Muscle layer of colon (tissue), 2 donors: ENCODE measurements around the gene ABTB2.

ENCODE experiments used
- H3K27ac ChIP-seq: one replicate; pipeline ENCODE4 v1.7.0; 2013; ENCODE audit warnings: low read depth, mild to moderate bottlenecking, low read length, moderate library complexity
- H3K27me3 ChIP-seq, 2 donors: one replicate each; pipeline ENCODE4 v1.7.0; 2013; ENCODE audit warnings: low read length in 2 of 2, mild to moderate bottlenecking in 2 of 2; ENCODE audit not compliant: insufficient read depth in 2 of 2, control insufficient read depth in 1 of 2
- H3K36me3 ChIP-seq: one replicate; pipeline ENCODE4 v1.7.0; 2013; ENCODE audit warnings: mild to moderate bottlenecking, low read length; ENCODE audit not compliant: insufficient read depth
- H3K4me1 ChIP-seq: one replicate; pipeline ENCODE4 v1.7.0; 2013; ENCODE audit warnings: mild to moderate bottlenecking, low read length; ENCODE audit not compliant: insufficient read depth
- H3K4me3 ChIP-seq, 2 donors: one replicate each; pipeline ENCODE4 v1.7.0; 2013; ENCODE audit warnings: low read length in 2 of 2, low read depth in 1 of 2, mild to moderate bottlenecking in 1 of 2, moderate library complexity in 1 of 2
- H3K9ac ChIP-seq: one replicate; pipeline ENCODE4 v1.7.0; 2013; ENCODE audit warnings: low read length
- H3K9me3 ChIP-seq: one replicate; pipeline ENCODE4 v1.7.0; 2013; ENCODE audit warnings: mild to moderate bottlenecking, low read length
- donor health status: abdominal sarcoma.
- donor health status: Adenocarcinoma of cecum.

The ABTB2 gene

DNA sequence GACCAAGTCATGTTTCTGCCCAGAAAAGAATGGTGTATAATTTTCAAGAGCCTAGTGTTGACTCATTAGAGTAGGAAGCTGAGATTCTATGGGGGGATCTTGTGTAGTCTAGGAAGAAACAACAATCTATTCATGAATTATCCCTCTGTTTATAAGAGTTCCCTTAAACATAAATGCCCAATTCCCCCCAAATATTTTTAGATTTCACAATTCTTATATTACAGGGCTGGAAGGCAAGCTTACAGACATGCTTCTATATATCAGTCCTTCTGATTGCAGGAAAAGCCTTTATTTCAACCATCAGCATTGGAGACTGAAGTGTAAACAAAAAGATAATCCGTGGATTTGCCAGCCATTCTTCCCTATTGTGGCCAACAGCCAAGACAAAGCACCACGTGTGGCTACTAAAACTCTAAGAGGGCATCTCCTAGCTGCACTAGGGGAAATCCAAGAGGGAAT is 181.0 kb downstream of the ABTB2 start:
- no peaks in the 10 kb centered on the region for H3K27me3 ChIP-seq
- peaks cover 11% of the 10 kb centered on the region for H3K4me1 ChIP-seq
- no peak overlapping the region for H3K9ac ChIP-seq
- H3K36me3 ChIP-seq: no peaks in the 10 kb centered on the region
- H3K9me3 ChIP-seq: no peaks in the 10 kb centered on the region
- no peak overlapping the region for H3K4me3 ChIP-seq
- no peak overlapping the region for H3K27ac ChIP-seq

DNA sequence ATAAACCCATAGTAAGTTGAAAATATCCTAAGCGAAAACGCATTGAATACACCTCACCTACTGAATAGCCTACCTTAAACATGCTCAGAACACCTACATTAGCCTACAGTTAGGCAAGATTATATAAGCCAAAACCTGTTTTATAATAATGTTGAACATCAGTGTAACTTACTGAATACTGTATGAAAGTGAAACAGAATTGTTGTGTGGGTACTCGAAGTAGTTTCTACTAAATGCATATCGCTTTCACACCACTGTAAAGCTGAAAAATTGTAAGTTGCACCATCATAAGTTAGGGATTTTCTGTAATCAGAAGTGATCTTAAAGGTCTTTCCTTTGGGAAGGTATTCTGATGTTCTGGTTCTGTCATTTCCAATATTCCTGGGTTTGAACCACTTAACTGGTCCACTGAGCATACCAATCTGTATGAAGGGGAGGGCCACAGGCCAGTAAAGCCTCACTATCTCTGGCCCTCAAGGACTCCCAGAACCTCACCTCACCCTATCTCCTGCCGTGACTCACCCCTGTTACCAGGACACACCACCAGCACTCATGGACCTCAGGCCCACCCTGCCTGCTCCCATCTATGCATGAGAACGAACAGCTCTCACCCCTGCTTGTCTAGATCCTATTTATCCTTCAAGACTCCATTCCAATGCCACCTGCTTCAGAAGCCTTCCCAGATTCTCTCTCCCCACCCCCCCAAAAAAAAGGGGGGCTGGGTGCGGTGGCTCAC is 182.4 kb downstream of the ABTB2 start:
- Histone ChIP-seq H3K4me3 (no peak overlapping the region), H3K27me3 (no peaks in the 10 kb centered on the region), H3K27ac (no peak overlapping the region), H3K9ac (no peak overlapping the region), H3K36me3 (no peaks in the 10 kb centered on the region), H3K9me3 (no peaks in the 10 kb centered on the region), H3K4me1 (peaks cover 11% of the 10 kb centered on the region)

DNA sequence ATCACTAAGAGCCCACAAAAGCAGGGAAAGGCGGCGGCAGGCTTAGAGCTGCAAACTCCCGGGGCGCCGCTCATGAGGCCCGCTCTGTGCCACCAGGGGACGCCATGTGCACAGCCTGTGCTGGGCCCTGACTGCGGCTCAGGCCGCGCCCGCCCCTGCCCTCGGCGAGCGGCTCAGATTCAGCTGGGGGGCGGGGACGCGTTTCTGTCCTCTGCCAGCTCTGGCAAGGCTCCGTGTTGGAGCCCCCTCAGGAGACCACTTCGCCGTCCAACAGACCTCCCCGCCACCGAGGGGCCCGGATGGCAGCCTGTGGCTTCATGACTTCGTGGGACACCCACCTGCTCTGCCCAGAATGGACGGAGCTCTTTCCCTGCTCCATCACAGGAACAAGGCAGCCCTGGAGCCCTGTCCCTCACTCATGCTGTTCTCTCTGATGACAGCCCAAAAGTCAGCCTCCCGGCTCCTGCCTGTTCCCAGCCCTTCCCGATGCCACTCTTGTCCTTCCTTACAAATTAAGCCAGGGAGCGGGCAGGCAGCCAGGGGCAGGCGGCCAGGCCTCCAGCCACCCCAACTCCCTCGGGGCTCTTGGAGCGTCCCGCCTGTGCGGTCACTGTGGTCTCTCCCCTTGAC is 183.3 kb downstream of the ABTB2 start:
- H3K27ac ChIP-seq: no peak overlapping the region
- H3K36me3 ChIP-seq: no peaks in the 10 kb centered on the region
- no peak overlapping the region for H3K9ac ChIP-seq
- no peaks in the 10 kb centered on the region for H3K27me3 ChIP-seq
- H3K4me3 ChIP-seq: peak overlapping the region; percentile 30 to 47
- no peaks in the 10 kb centered on the region for H3K9me3 ChIP-seq
- H3K4me1 ChIP-seq: peaks cover 5% of the 10 kb centered on the region

DNA sequence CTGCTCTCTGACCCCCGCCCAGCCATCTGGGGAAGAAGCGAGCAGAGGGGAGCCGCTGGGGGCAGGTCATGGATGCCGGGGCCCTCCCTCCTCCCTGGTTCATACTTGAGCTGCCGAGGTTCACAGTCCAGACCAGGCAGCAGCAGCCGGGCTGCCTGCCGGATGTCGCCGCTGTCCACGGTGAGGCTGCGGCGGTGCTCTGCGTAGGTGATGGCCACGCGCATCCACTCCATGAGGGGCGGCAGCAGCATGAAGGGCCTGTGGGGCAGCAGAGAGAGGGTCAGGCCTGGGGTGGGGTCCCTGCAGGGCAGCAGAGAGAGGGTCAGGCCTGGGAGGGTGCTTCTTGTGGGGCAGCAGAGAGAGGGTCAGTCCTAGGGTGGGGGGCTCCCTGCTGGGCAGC is 184.8 kb downstream of the ABTB2 start:
- Histone ChIP-seq H3K9ac (no peak overlapping the region), H3K4me1 (peaks cover 5% of the 10 kb centered on the region), H3K27me3 (no peaks in the 10 kb centered on the region), H3K4me3 (no peak overlapping the region), H3K36me3 (no peaks in the 10 kb centered on the region), H3K27ac (no peak overlapping the region), H3K9me3 (no peaks in the 10 kb centered on the region)

DNA sequence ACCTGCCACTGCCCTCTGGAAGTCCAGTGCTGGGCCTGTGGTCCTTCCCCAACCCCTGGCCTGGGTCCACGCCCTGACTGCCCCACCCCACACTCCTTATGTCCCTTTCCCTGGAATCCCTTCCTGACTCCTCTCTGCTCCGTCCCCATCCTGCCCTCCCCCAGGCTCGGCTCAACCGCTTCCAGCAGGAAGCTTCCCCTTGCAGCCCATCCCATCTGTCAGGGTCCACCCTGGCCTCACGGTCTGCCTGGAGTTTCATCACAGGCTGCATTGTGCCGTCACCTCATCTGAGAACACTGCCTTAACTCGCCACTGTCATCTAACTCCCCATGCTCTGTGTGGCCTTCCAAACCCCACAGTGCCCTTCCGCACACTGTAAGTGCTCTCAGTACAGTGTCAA is 188.1 kb downstream of the ABTB2 start:
- peaks cover 2% of the 10 kb centered on the region for H3K4me1 ChIP-seq
- H3K36me3 ChIP-seq: no peaks in the 10 kb centered on the region
- H3K9me3 ChIP-seq: no peaks in the 10 kb centered on the region
- no peak overlapping the region for H3K4me3 ChIP-seq
- no peaks in the 10 kb centered on the region for H3K27me3 ChIP-seq
- no peak overlapping the region for H3K27ac ChIP-seq
- no peak overlapping the region for H3K9ac ChIP-seq

DNA sequence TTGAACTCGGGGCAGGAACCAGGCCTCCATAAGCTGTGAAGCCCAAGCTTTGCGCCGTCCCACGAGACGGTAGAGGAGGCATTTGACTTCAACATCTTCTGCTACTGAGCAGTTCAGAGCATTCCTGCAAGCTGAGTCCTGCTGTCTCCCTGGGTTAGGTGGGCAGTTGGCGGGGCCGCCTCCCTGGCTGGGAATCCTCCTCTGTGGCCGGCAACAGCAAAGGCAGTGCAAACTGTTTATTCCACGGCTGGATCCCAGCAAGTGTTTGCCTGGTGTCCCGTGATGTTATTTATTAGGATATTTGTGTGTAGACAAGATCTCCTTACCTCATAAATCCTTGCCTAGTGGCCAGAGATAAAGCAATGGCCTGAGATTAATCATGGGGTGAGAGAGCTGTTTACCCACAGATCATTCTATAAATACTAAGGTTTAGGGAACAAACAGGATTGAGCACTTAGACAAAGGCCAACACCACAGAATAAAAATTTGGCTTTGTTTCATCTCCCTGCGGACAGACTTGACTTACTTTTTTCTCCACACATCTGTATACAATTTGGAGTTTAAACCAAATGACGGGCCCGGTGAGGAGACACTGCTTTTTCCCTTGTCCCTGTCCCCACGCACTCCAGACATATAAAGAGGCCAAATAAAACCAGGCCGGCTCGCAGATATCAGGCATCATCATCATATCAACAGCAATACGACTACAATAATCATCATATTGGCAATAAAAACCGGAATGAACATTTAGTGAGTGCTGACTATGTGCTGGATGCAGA is 189.0 kb downstream of the ABTB2 start:
- no peak overlapping the region for H3K9ac ChIP-seq
- H3K27me3 ChIP-seq: no peaks in the 10 kb centered on the region
- no peaks in the 10 kb centered on the region for H3K9me3 ChIP-seq
- no peak overlapping the region for H3K4me3 ChIP-seq
- no peak overlapping the region for H3K27ac ChIP-seq
- no peaks in the 10 kb centered on the region for H3K36me3 ChIP-seq
- no peaks in the 10 kb centered on the region for H3K4me1 ChIP-seq

DNA sequence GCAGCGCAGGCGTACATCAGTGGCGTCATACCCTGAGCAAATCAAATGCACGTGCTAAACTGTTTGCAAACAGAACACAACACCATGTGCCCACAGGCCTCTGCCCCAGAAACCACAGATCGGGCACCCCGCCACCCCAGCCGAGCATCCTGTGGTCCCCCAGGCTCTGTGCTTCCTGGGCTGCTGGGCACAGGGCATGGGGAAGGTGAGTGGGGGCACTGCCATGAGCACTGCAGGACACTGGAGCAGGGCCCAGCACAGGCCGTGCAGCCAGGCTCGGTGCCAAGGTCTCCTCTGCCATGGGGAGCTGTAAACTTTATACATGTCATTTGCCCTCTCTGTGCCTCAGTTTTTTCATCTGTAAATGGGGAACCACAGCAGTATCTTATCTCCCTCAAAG is 189.8 kb downstream of the ABTB2 start:
- no peaks in the 10 kb centered on the region for H3K9me3 ChIP-seq
- no peaks in the 10 kb centered on the region for H3K36me3 ChIP-seq

DNA sequence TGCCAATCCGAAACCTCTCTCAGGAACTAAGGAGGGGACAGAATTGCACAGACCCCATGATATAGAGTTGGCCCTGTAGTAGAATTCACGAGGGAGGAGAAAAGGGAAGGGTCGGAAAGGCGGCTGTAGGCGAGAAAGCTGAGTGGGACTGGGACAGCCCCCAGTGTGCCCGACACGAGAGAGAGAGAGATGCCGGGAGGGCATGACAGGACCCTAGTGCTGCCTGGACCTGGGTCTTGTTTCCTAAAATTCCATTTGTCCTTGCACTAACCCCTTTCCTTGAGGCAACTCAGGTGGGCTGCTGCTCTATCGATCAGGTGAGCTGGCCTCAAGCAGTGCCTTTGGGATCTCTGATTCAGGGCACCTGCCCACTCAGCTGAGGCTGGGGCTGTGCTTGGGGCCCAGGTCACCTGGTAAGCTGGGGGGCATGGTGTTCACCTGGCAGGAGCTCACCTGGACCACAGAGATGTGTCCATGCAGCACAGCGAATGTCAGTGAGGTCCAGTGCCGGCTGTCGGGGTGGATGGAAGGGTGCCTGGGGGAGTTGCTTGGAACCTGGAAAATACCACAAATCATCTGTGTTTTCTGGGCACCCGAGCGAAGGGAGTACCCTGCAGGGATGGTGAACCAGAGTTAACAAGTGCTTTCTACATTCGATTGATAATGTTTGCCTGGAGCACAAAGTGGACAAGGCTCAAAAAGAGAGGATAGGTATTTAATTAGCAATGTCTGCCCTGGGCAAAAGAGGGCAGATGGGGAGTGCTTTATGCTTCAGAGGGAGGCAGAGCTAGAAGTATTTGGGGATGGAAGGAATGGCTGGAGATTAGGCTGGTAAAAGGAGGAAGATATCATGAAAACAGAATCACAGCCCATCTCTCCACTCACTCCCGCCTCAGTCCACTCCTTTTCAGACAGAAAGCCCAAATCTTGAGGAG is 190.7 kb downstream of the ABTB2 start:
- Histone ChIP-seq H3K4me3 (no peak overlapping the region), H3K36me3 (no peaks in the 10 kb centered on the region), H3K4me1 (no peaks in the 10 kb centered on the region), H3K9me3 (no peaks in the 10 kb centered on the region), H3K9ac (no peak overlapping the region), H3K27ac (no peak overlapping the region), H3K27me3 (no peaks in the 10 kb centered on the region)

More for the DNA sequence above, 189.8 kb downstream of the ABTB2 start:
- no peak overlapping the region for H3K27ac ChIP-seq
- H3K4me3 ChIP-seq: no peak overlapping the region
- no peaks in the 10 kb centered on the region for H3K4me1 ChIP-seq
- H3K27me3 ChIP-seq: no peaks in the 10 kb centered on the region
- H3K9ac ChIP-seq: no peak overlapping the region

DNA sequence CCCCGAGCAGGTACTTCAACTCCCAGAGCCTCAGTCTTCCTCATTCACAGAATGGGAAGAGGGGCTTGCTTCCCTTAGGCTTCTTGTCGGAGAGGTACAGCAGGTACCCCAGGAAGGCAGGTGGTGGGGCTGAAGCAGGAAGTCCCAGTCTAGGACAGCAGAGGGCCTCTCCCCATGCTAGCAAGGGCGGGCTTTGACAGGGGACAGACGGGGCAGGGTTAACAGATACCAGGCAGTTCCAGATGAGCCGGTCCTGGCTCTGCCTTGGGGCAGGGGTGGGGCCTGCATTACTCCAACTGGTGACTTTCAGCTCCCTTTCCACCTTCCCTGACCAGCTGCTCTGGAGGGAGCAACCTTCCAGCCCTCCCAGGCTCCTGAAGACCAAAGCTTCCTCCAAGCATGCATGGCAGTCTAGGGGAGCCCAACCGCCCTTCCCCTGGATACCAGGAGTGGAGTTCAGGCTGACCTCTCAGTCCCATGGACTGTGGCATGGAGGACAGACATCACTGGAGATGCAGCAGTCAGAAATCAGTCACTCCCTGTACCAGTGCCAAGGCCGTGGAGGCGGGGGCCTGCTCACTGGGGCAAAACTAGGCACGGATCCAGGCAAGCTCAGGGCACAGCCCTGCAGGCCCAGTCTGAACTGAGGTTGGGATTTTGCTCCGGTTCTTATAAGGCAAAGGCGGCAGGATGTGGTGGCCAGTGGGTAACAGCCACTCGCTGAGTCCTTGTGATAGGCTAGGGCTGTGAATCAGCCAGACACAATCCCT is 191.8 kb downstream of the ABTB2 start:
- Histone ChIP-seq H3K4me3 (no peak overlapping the region), H3K9me3 (no peaks in the 10 kb centered on the region), H3K27ac (no peak overlapping the region), H3K27me3 (no peaks in the 10 kb centered on the region), H3K36me3 (no peaks in the 10 kb centered on the region), H3K4me1 (no peaks in the 10 kb centered on the region), H3K9ac (no peak overlapping the region)

DNA sequence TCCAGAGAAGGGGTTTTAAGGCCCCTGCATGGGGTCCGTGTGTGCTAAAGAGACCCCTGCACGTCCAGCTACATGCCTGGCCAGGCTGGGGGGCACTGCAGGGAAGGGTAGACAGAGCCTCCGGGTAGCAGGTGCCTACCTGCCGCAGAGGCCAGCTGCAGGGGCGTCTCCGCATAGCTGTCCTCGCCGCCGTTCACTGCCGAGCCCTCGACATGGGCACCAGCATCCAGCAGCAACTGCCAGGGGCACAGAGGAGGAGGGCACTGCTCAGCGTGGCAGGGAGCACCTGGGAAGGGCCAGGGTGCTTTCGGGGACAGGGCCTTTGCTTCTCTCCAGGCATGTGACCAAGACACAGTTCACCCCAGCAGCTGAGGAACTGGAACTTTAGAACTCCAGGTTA is 192.7 kb downstream of the ABTB2 start:
- no peaks in the 10 kb centered on the region for H3K27me3 ChIP-seq
- no peak overlapping the region for H3K4me3 ChIP-seq
- no peak overlapping the region for H3K9ac ChIP-seq
- H3K27ac ChIP-seq: no peak overlapping the region
- H3K9me3 ChIP-seq: no peaks in the 10 kb centered on the region
- no peaks in the 10 kb centered on the region for H3K4me1 ChIP-seq
- H3K36me3 ChIP-seq: peaks cover 2% of the 10 kb centered on the region
